ENCODE data around the gene UGT1A8. TPM values are rescaled to one million over a fixed set of nuclear protein-coding genes. Genes with fewer than 3 reads are reported as not detected.

The UGT1A8 gene
- total and polyA plus RNA-seq, 2 experiments from 2014 or later: 0.45 TPM; not detected in 1

DNA sequence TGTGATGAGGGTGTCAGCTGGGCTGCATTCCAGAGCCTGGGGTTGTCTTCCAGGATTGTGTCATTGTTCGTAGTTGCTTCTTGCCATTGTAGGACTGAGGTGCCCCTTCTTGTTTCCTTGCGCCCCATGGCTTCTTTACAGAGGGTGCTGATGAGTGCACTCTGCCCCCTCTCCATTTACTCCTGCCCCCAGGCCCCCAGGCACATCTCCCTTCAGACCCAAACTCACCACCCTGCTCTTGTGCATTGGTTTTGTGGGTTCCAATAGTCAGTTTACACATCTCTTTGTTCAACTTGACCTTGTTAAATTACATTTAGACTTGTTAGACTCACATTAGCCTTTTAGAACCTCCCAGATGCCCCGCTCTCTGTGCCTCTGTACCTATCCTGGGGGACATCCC is 203.8 kb downstream of the UGT1A8 start:
- Histone ChIP-seq H2AFZ (no peak overlapping the region), H3K4me2 (no peak overlapping the region), H3K4me3 (no peak overlapping the region), H3K79me2 (replicated peaks; ENCODE audit: insufficient read depth) (no peaks in the 10 kb centered on the region), H3K27me3 (ENCODE audit: insufficient read depth) (no peaks in the 10 kb centered on the region), H3K36me3 (ENCODE audit: insufficient read depth) (no peaks in the 10 kb centered on the region), H3K9me2 (ENCODE audit: insufficient read depth) (no peaks in the 10 kb centered on the region), H3K4me1 (ENCODE audit: insufficient read depth) (no peaks in the 10 kb centered on the region), H4K20me1 (replicated peaks; ENCODE audit: insufficient read depth) (no peaks in the 10 kb centered on the region), H3K27ac (ENCODE audit: low read depth) (no peak overlapping the region), H3F3A (replicated peaks; ENCODE audit: low read depth) (no peaks in the 10 kb centered on the region)
- peaks cover 2% of the 10 kb centered on the region; the same call in 1 of the 3 replicates for H3K9me3 Mint-ChIP-seq
- DNase-seq (ENCODE audit: low spot score) (no peak), ATAC-seq (no peak)
- H3K27me3 Mint-ChIP-seq (ENCODE audit: insufficient read depth, low read depth, poor library complexity): peaks cover 15% of the 10 kb centered on the region
- H3K4me1 Mint-ChIP-seq: peaks cover 3% of the 10 kb centered on the region; the same call in 2 of the 3 replicates
- TF ChIP-seq ZNF331 (CRISPR knock-in tag; IDR thresholded peaks at IDR 0.05; ENCODE audit: low read depth): no peak
- no peak for TF ChIP-seq STAT1 (IDR thresholded peaks at IDR 0.05; ENCODE audit: unreplicated experiment)
- TF ChIP-seq ETS1 (IDR thresholded peaks at IDR 0.05): no peak
- TF ChIP-seq, protein P1, sequence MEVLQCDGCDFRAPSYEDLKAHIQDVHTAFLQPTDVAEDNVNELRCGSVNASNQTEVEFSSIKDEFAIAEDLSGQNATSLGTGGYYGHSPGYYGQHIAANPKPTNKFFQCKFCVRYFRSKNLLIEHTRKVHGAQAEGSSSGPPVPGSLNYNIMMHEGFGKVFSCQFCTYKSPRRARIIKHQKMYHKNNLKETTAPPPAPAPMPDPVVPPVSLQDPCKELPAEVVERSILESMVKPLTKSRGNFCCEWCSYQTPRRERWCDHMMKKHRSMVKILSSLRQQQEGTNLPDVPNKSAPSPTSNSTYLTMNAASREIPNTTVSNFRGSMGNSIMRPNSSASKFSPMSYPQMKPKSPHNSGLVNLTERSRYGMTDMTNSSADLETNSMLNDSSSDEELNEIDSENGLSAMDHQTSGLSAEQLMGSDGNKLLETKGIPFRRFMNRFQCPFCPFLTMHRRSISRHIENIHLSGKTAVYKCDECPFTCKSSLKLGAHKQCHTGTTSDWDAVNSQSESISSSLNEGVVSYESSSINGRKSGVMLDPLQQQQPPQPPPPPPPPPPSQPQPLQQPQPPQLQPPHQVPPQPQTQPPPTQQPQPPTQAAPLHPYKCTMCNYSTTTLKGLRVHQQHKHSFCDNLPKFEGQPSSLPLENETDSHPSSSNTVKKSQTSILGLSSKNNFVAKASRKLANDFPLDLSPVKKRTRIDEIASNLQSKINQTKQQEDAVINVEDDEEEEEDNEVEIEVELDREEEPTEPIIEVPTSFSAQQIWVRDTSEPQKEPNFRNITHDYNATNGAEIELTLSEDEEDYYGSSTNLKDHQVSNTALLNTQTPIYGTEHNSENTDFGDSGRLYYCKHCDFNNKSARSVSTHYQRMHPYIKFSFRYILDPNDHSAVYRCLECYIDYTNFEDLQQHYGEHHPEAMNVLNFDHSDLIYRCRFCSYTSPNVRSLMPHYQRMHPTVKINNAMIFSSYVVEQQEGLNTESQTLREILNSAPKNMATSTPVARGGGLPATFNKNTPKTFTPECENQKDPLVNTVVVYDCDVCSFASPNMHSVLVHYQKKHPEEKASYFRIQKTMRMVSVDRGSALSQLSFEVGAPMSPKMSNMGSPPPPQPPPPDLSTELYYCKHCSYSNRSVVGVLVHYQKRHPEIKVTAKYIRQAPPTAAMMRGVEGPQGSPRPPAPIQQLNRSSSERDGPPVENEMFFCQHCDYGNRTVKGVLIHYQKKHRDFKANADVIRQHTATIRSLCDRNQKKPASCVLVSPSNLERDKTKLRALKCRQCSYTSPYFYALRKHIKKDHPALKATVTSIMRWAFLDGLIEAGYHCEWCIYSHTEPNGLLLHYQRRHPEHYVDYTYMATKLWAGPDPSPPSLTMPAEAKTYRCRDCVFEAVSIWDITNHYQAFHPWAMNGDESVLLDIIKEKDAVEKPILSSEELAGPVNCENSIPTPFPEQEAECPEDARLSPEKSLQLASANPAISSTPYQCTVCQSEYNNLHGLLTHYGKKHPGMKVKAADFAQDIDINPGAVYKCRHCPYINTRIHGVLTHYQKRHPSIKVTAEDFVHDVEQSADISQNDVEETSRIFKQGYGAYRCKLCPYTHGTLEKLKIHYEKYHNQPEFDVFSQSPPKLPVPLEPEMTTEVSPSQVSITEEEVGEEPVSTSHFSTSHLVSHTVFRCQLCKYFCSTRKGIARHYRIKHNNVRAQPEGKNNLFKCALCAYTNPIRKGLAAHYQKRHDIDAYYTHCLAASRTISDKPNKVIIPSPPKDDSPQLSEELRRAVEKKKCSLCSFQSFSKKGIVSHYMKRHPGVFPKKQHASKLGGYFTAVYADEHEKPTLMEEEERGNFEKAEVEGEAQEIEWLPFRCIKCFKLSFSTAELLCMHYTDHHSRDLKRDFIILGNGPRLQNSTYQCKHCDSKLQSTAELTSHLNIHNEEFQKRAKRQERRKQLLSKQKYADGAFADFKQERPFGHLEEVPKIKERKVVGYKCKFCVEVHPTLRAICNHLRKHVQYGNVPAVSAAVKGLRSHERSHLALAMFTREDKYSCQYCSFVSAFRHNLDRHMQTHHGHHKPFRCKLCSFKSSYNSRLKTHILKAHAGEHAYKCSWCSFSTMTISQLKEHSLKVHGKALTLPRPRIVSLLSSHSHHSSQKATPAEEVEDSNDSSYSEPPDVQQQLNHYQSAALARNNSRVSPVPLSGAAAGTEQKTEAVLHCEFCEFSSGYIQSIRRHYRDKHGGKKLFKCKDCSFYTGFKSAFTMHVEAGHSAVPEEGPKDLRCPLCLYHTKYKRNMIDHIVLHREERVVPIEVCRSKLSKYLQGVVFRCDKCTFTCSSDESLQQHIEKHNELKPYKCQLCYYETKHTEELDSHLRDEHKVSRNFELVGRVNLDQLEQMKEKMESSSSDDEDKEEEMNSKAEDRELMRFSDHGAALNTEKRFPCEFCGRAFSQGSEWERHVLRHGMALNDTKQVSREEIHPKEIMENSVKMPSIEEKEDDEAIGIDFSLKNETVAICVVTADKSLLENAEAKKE (CRISPR knock-in tag; IDR thresholded peaks at IDR 0.05): no peak
- no peak for TF ChIP-seq EZH2phosphoT487 (IDR thresholded peaks at IDR 0.05; ENCODE audit: unreplicated experiment)
- no peak for TF ChIP-seq NANOG (IDR thresholded peaks at IDR 0.05; ENCODE audit: borderline replicate concordance)
- TF ChIP-seq, protein P2, sequence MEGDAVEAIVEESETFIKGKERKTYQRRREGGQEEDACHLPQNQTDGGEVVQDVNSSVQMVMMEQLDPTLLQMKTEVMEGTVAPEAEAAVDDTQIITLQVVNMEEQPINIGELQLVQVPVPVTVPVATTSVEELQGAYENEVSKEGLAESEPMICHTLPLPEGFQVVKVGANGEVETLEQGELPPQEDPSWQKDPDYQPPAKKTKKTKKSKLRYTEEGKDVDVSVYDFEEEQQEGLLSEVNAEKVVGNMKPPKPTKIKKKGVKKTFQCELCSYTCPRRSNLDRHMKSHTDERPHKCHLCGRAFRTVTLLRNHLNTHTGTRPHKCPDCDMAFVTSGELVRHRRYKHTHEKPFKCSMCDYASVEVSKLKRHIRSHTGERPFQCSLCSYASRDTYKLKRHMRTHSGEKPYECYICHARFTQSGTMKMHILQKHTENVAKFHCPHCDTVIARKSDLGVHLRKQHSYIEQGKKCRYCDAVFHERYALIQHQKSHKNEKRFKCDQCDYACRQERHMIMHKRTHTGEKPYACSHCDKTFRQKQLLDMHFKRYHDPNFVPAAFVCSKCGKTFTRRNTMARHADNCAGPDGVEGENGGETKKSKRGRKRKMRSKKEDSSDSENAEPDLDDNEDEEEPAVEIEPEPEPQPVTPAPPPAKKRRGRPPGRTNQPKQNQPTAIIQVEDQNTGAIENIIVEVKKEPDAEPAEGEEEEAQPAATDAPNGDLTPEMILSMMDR (conservative IDR thresholded peaks at IDR 0.05; ENCODE audit: low read depth in 2 of 2): no peak
- TF ChIP-seq REST (IDR thresholded peaks at IDR 0.05; ENCODE audit: unreplicated experiment): no peak
- TF ChIP-seq JUNB (IDR thresholded peaks at IDR 0.05; ENCODE audit: unreplicated experiment): no peak
- TF ChIP-seq CREB1 (CRISPR knock-in tag; IDR thresholded peaks at IDR 0.05; ENCODE audit: low read depth): no peak
- no peak for TF ChIP-seq POLR2AphosphoS5 (IDR thresholded peaks at IDR 0.05; ENCODE audit: low read depth)
- TF ChIP-seq EZH2 (IDR thresholded peaks at IDR 0.05; ENCODE audit: low read depth, unreplicated experiment): no peak
- no peak for TF ChIP-seq ZNF114 (CRISPR knock-in tag; IDR thresholded peaks at IDR 0.05)
- no peaks in the 10 kb centered on the region for H3K36me3 Mint-ChIP-seq (ENCODE audit: low read depth)
- H3K4me3 Mint-ChIP-seq: no peak overlapping the region
- H3K27ac Mint-ChIP-seq: no peak overlapping the region
